Adrenal gland (tissue), 12 donors: ENCODE results near the gene ZNF469. TPM values are rescaled to one million over a fixed set of nuclear protein-coding genes. Genes with fewer than 3 reads are reported as not detected.

ENCODE experiments used
- DNase-seq, 7 donors: peaks; one replicate each; pipeline ENCODE4 v3.0.0-alpha.2; 2019 to 2020
- H3K27ac ChIP-seq, 5 donors: fragments of 200-600 bp; sonication (generic) in 4 of 5; 1 replicate in 3 of 5; 2 replicates in 2 of 5; pipeline versions ENCODE4 v1.5.1 to v1.8.0; 2016 to 2020; ENCODE audit warnings: mild to moderate bottlenecking in 1 of 5
- H3K27me3 ChIP-seq: fragments of 200-600 bp; 2 replicates; pipeline ENCODE4 v1.8.0; 2021
- H3K36me3 ChIP-seq, 2 donors: fragments of 200-600 bp; replicated peaks in 1 of 2; 1 replicate in 1 of 2; 2 replicates in 1 of 2; pipeline versions ENCODE4 v1.5.1 to v1.8.0; 2018 to 2022
- H3K4me1 ChIP-seq, 2 donors: fragments of 200-600 bp; replicated peaks in 1 of 2; 1 replicate in 1 of 2; 2 replicates in 1 of 2; pipeline versions ENCODE4 v1.5.1 to v1.8.0; 2018 to 2021
- H3K4me3 ChIP-seq, 4 donors: fragments of 200-600 bp; sonication (generic) in 3 of 4; one replicate each; pipeline ENCODE4 v1.5.1; 2016 to 2018
- H3K9me3 ChIP-seq, 3 donors: fragments of 200-600 bp; sonication (generic) in 1 of 3; replicated peaks in 1 of 3; 1 replicate in 2 of 3; 2 replicates in 1 of 3; pipeline versions ENCODE4 v1.5.1 to v1.8.0; 2016 to 2021
- POLR2A ChIP-seq, 2 donors: fragments of 450-650 bp; IDR thresholded peaks; one replicate each; pipeline ENCODE4 v1.6.1; 2017; ENCODE audit warnings: antibody characterized with exemption in 2 of 2, mild to moderate bottlenecking in 2 of 2, moderate library complexity in 1 of 2
- WGBS, 4 donors: extraction: QIAGEN DNeasy Blood & Tissue Kit in 2 of 4; methylation state at CpG; one replicate each; pipeline versions ENCODE4 v1.1.5 to v1.1.7; 2013 to 2017; 5-methylcytosine and 5-hydroxymethylcytosine counted together
- intact Hi-C, 2 donors: fragments of 100-400 bp; cut with DNase I; formaldehyde crosslinking; loops; one replicate each; pipeline versions ENCODE4 v1.14.1 to v1.15.0; 2022 to 2023
- polyA plus RNA-seq, 3 donors: library from polyadenylated mRNA; stranded (reverse); fragments of 200-250 nt in 2 of 3; fragments of 350-450 nt in 1 of 3; fragmentation: Illumina TruSeq in 1 of 3; extraction: RNeasy Lipid Tissue Mini Kit (QIAGEN cat#74804) in 1 of 3; gene quantifications; one replicate each; pipeline ENCODE4 v1.2.3, GENCODE V29; 2013 to 2014
- total RNA-seq, 9 donors: library from RNA; depleted of rRNA in 4 of 9; stranded (reverse); fragments of >200 nt in 4 of 9; fragments of 120-200 nt in 1 of 9; fragmentation: NEBNext Ultra II Directional in 1 of 9; extraction: Animal tissue kit (Norgen Biotek cat#: 25700) in 1 of 9; gene quantifications; one replicate each; pipeline versions ENCODE4 v1.1.0 to v1.2.4, GENCODE V29; 2013 to 2023
- TF ChIP-seq, protein P1 (sequence below), 6 experiments: fragments of 450-650 bp in 4 of 6; fragments of 200-600 bp in 2 of 6; sonication (generic) in 1 of 6; IDR thresholded peaks; 1 replicate in 5 of 6; 2 replicates in 1 of 6; pipeline versions ENCODE4 v1.5.1 to v1.8.0; 2016 to 2021; ENCODE audit warnings: antibody characterized with exemption in 6 of 6, mild to moderate bottlenecking in 2 of 6, moderate library complexity in 1 of 6
- donor health status: healthy with polysubstance abuse.
- donor health status: Bipolar disorder and iron deficiency.
- donor health status: DM: yes; HTN: yes; CAD: no.
- donor health status: DM: no; HTN: no; CAD: no.
- donor health status: DM: no; HTN: no; CAD: no.
- donor health status: DM: yes; HTN: yes; CAD: no.

The ZNF469 gene
- total and polyA plus RNA-seq, 12 donors = 0.18 to 5.7 (median 1.9) TPM

DNA sequence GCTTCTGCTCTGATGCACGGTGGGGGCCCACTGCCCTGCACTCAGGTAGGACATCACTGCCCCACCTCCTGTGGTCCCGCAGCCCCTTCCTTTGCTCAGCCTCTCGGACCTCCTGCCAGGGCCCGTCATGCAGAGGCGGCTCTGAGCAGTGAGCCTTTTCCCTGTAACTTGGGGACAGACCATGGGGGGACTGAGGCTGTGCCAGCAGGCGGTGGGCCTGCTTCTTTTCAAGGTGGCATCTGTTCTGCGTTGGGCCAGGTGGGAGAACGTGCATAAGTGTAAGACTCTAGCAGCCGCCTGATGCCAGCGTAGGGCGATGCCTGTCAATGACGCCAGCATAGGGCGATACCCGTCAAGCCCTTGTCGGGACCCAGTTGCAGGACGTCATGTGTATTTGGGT is 40.3 kb upstream of the ZNF469 start:
- 66 to 93% (median 89%) methylated on average over 3 to 16 of the region's 16 CpGs for WGBS, 4 donors
- TF ChIP-seq, protein P1, sequence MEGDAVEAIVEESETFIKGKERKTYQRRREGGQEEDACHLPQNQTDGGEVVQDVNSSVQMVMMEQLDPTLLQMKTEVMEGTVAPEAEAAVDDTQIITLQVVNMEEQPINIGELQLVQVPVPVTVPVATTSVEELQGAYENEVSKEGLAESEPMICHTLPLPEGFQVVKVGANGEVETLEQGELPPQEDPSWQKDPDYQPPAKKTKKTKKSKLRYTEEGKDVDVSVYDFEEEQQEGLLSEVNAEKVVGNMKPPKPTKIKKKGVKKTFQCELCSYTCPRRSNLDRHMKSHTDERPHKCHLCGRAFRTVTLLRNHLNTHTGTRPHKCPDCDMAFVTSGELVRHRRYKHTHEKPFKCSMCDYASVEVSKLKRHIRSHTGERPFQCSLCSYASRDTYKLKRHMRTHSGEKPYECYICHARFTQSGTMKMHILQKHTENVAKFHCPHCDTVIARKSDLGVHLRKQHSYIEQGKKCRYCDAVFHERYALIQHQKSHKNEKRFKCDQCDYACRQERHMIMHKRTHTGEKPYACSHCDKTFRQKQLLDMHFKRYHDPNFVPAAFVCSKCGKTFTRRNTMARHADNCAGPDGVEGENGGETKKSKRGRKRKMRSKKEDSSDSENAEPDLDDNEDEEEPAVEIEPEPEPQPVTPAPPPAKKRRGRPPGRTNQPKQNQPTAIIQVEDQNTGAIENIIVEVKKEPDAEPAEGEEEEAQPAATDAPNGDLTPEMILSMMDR (IDR thresholded peaks at IDR 0.05) = no peak
- no peak for TF ChIP-seq POLR2A (IDR thresholded peaks at IDR 0.05)
- Histone ChIP-seq H3K36me3 (no peaks in the 10 kb centered on the region), H3K27me3 (no peaks in the 10 kb centered on the region), H3K4me3 (no peak overlapping the region), H3K9me3 (no peaks in the 10 kb centered on the region), H3K27ac (no peak overlapping the region), H3K4me1 (no peaks in the 10 kb centered on the region)
- intact Hi-C loops = no loop called here
- DNase-seq = no peak

DNA sequence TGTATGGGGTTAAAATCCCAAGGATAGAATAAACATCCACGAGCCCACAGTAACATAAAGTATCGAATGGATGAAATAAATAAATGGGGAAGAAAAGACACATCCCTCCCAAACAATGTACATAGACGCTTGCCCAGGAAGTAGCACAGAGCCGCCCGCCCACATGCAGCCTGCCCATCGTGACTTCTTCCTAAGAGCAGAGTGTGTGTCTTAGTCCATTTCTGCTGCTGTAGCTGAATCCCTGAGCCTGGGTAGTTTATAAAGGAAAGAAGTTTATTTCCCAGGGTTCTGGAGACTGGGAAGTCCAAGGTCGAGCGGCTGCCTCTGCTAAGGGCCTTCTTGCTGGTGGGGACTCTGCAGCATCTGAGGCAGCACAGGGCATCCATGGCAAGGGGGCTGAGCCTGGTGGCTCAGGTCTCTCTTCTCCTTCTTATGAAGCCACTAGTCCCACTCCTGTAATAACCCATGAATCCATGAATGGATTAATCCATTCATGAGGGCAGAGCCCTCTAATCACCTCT is 39.4 kb upstream of the ZNF469 start:
- H3K36me3 ChIP-seq = no peaks in the 10 kb centered on the region
- no peak for TF ChIP-seq POLR2A (IDR thresholded peaks at IDR 0.05)
- TF ChIP-seq, protein P1 (IDR thresholded peaks at IDR 0.05) = no peak
- intact Hi-C loops = no loop called here
- WGBS, 4 donors = 85 to 93% (median 90%) methylated on average over 8 of the region's 8 CpGs
- no peak overlapping the region for H3K4me3 ChIP-seq
- no peak overlapping the region for H3K27ac ChIP-seq
- no peak for DNase-seq
- H3K4me1 ChIP-seq = no peaks in the 10 kb centered on the region
- H3K9me3 ChIP-seq = no peaks in the 10 kb centered on the region
- no peaks in the 10 kb centered on the region for H3K27me3 ChIP-seq

DNA sequence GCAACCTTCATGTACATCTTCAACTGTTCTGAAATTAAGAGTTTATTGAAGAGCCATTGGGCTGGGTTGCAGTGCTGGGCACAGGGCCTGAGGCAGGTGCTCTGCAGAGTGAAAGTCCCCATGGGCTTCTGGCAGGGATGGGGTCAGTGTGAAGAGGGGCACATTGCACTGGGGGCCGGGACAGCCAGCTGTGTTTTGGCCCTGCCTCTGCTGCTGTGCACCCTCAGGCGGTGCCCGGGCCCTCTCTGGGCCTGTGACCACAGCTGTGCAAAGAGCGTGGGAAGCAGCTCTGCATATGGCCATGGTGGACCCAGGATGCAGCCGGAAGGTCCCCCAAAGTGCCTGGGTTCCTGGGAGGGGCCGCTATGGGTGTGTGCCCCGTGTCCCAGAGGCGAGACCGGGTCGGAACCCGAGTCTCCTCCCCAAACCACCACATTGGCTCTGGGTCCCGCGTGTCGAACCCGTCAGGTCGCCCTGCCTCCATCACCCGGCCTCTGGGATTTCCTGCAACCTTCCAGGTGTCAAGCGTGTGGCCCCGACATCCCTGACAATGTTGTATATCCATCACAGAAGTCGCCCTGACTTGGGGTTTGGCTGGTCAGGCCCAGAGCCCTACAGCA is 38.2 kb upstream of the ZNF469 start:
- Histone ChIP-seq H3K36me3 (no peaks in the 10 kb centered on the region), H3K4me1 (no peaks in the 10 kb centered on the region), H3K4me3 (no peak overlapping the region), H3K9me3 (no peaks in the 10 kb centered on the region), H3K27ac (no peak overlapping the region), H3K27me3 (no peaks in the 10 kb centered on the region)
- intact Hi-C loops = no loop called here
- WGBS, 4 donors = 87 to 94% (median 94%) methylated on average over 6 to 20 of the region's 20 CpGs
- TF ChIP-seq, protein P1 (IDR thresholded peaks at IDR 0.05) = no peak
- no peak for TF ChIP-seq POLR2A (IDR thresholded peaks at IDR 0.05)
- DNase-seq = no peak

DNA sequence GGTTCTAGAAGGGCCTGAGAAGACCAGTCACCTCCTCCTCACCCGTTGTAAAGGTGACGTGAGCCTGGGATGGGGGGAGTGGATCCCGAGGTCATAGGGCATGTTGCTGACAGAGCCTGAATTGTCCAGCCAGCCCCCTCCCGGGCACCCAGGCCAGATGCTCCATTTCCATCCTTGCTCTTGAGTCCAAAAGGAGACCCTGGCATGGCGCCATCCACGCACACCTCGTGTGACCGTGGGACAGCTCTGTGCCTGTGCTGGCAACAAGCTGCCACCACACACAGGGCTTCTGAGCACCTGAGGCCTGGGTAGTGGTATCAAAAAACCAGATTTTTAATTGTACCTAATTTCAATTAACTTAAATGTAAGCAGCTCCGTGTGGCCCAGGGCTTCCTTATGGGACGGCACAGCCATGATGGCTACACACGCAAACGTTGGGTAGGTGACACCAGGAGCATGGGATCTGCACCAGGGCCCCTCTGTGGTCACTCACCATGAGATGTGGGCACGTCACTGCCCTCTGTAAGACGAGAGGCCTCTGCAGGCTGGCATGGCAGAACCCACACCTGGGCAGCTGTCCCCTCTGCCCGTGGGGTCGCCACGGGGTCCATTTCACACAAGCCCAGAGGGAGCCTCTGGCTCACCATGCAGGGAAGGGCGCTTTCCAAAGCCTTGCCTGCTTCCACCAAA is 37.6 kb upstream of the ZNF469 start:
- 70 to 89% (median 85%) methylated on average over 9 to 18 of the region's 18 CpGs for WGBS, 4 donors

More for the DNA sequence above, 37.6 kb upstream of the ZNF469 start:
- Histone ChIP-seq H3K27ac (no peak overlapping the region), H3K4me3 (no peak overlapping the region), H3K27me3 (no peaks in the 10 kb centered on the region), H3K36me3 (no peaks in the 10 kb centered on the region), H3K4me1 (no peaks in the 10 kb centered on the region), H3K9me3 (no peaks in the 10 kb centered on the region)
- no peak for DNase-seq
- intact Hi-C loops = no loop called here
- TF ChIP-seq POLR2A (IDR thresholded peaks at IDR 0.05) = no peak
- TF ChIP-seq, protein P1 (IDR thresholded peaks at IDR 0.05) = no peak
